CD14-positive monocyte (primary cell): Measurements from ENCODE around the gene USP48. TPM values are rescaled to one million over a fixed set of nuclear protein-coding genes. Genes with fewer than 3 reads are reported as not detected.
A peak's percentile ranks its signal among the peaks of the same experiment; 100 is the strongest.

Experiments
- DNase-seq, 3 donors: peaks; one replicate each; pipeline ENCODE4 v3.0.0-alpha.2; 2011 to 2022
- H2AFZ ChIP-seq: 2 replicates; pipeline ENCODE4 v1.6.0; 2012; ENCODE audit warnings: mild to moderate bottlenecking, low read depth, low read length, inconsistent platforms; ENCODE audit not compliant: insufficient read depth, poor library complexity, severe bottlenecking
- H3K27ac ChIP-seq, 2 donors: 1 replicate in 1 of 2; 2 replicates in 1 of 2; pipeline ENCODE4 v1.5.1; 2012 to 2013; ENCODE audit warnings: low read length in 2 of 2, control low read depth in 1 of 2, inconsistent platforms in 1 of 2, low read depth in 1 of 2, mild to moderate bottlenecking in 1 of 2
- H3K27me3 ChIP-seq, 2 donors: one replicate each; pipeline versions ENCODE4 v1.6.0 to v1.6.1; 2011 to 2013; ENCODE audit warnings: low read length in 2 of 2; ENCODE audit not compliant: control insufficient read depth in 2 of 2, insufficient read depth in 2 of 2
- H3K36me3 ChIP-seq, 2 donors: replicated peaks in 1 of 2; 1 replicate in 1 of 2; 2 replicates in 1 of 2; pipeline versions ENCODE4 v1.5.1 to v1.6.1; 2012 to 2013; ENCODE audit warnings: low read length in 2 of 2, control low read depth in 1 of 2, inconsistent platforms in 1 of 2, mild to moderate bottlenecking in 1 of 2; ENCODE audit not compliant: insufficient read depth in 2 of 2, control insufficient read depth in 1 of 2
- H3K4me1 ChIP-seq, 2 donors: 1 replicate in 1 of 2; 2 replicates in 1 of 2; pipeline versions ENCODE4 v1.5.1 to v1.6.1; 2012 to 2013; ENCODE audit warnings: low read length in 2 of 2, control low read depth in 1 of 2, inconsistent platforms in 1 of 2, mild to moderate bottlenecking in 1 of 2, moderate library complexity in 1 of 2; ENCODE audit not compliant: insufficient read depth in 2 of 2, control insufficient read depth in 1 of 2
- H3K4me2 ChIP-seq: replicated peaks from 2 replicates; pipeline ENCODE3; 2012; ENCODE audit warnings: low read length, moderate library complexity, mild to moderate bottlenecking; ENCODE audit not compliant: poor library complexity, severe bottlenecking; ENCODE audit errors: extremely low read depth
- H3K4me3 ChIP-seq, 3 experiments: fragments of 200-600 bp in 1 of 3; sonication (generic) in 1 of 3; replicated peaks in 1 of 3; 1 replicate in 2 of 3; 2 replicates in 1 of 3; pipeline ENCODE4 v1.5.1; 2011 to 2013; ENCODE audit warnings: low read length in 3 of 3, mild to moderate bottlenecking in 3 of 3, control low read depth in 2 of 3, low read depth in 2 of 3, inconsistent platforms in 1 of 3, moderate library complexity in 1 of 3
- H3K79me2 ChIP-seq: 2 replicates; pipeline ENCODE4 v1.6.0; 2012; ENCODE audit warnings: mild to moderate bottlenecking, control low read depth, inconsistent platforms, low read length, moderate library complexity; ENCODE audit not compliant: insufficient read depth
- H3K9ac ChIP-seq: 2 replicates; pipeline ENCODE4 v1.6.0; 2017; ENCODE audit warnings: low read length, mild to moderate bottlenecking; ENCODE audit not compliant: insufficient read depth, poor library complexity, severe bottlenecking
- H3K9me3 ChIP-seq, 2 donors: replicated peaks in 1 of 2; 1 replicate in 1 of 2; 2 replicates in 1 of 2; pipeline versions ENCODE4 v1.5.1 to v1.6.1; 2012 to 2013; ENCODE audit warnings: low read length in 2 of 2, control low read depth in 1 of 2; ENCODE audit not compliant: control insufficient read depth in 1 of 2, insufficient read depth in 1 of 2
- H4K20me1 ChIP-seq: 2 replicates; pipeline ENCODE4 v1.6.0; 2012; ENCODE audit warnings: mild to moderate bottlenecking, low read length, control low read depth, moderate library complexity; ENCODE audit not compliant: insufficient read depth
- H3K27ac Mint-ChIP-seq, 7 donors: one replicate each; pipeline ENCODE4 v1.8.0; 2020; ENCODE audit warnings: mild to moderate bottlenecking in 7 of 7, mixed read lengths in 7 of 7, moderate library complexity in 6 of 7, inconsistent platforms in 2 of 7
- H3K27me3 Mint-ChIP-seq, 3 donors: one replicate each; pipeline ENCODE4 v1.8.0; 2021 to 2022; ENCODE audit warnings: low read depth in 3 of 3, mild to moderate bottlenecking in 3 of 3, mixed read lengths in 3 of 3, moderate library complexity in 3 of 3, inconsistent platforms in 1 of 3
- H3K36me3 Mint-ChIP-seq, 2 donors: one replicate each; pipeline ENCODE4 v1.8.0; 2020; ENCODE audit warnings: mixed read lengths in 2 of 2, inconsistent platforms in 1 of 2, mild to moderate bottlenecking in 1 of 2
- H3K4me1 Mint-ChIP-seq: one replicate; pipeline ENCODE4 v1.8.0; 2020; ENCODE audit warnings: mild to moderate bottlenecking, mixed read lengths
- H3K4me3 Mint-ChIP-seq, 2 donors: one replicate each; pipeline ENCODE4 v1.8.0; 2020; ENCODE audit warnings: mild to moderate bottlenecking in 2 of 2, mixed read lengths in 2 of 2, moderate library complexity in 1 of 2
- H3K9me3 Mint-ChIP-seq, 7 donors: one replicate each; pipeline ENCODE4 v1.8.0; 2020 to 2022; ENCODE audit warnings: mixed read lengths in 7 of 7, mild to moderate bottlenecking in 6 of 7, moderate library complexity in 6 of 7, inconsistent platforms in 2 of 7
- CTCF ChIP-seq: fragments of 200-600 bp; IDR thresholded peaks from one replicate; pipeline ENCODE4 v1.8.0; 2022; ENCODE audit warnings: antibody characterized with exemption, mild to moderate bottlenecking
- WGBS: methylation state at CpG from one replicate; pipeline ENCODE4 v1.1.5; 2013; ENCODE audit warnings: missing lambda C conversion rate; ENCODE audit not compliant: insufficient coverage; 5-methylcytosine and 5-hydroxymethylcytosine counted together
- intact Hi-C, 2 donors: fragments of 100-400 bp; cut with micrococcal nuclease; formaldehyde crosslinking; loops; one replicate each; pipeline versions ENCODE4 v1.15.0 to v1.15.1; 2023
- polyA plus RNA-seq, 3 donors: library from polyadenylated mRNA; depleted of rRNA in 1 of 3; unstranded in 2 of 3; stranded (reverse) in 1 of 3; fragments of 300-500 nt in 2 of 3; fragments of >200 nt in 1 of 3; fragmentation: Illumina TruSeq in 2 of 3; gene quantifications; 1 replicate in 2 of 3; 2 replicates in 1 of 3; pipeline ENCODE4 v1.2.3, GENCODE V29; 2012 to 2021

Gene USP48
- polyA plus RNA-seq, 3 donors = 26.5 to 40.2 (median 34.3) TPM

- Histone ChIP-seq H3K9ac (no peak overlapping the region), H4K20me1 (peaks cover 19% of the 10 kb centered on the region), H3K36me3 (peaks cover 80 to 93% of the 10 kb centered on the region in 2 donors), H2AFZ (no peak overlapping the region), H3K79me2 (peaks cover 57% of the 10 kb centered on the region), H3K27ac (no peak overlapping the region), H3K27me3 (no peaks in the 10 kb centered on the region), H3K4me3 (no peak overlapping the region), H3K4me2 (no peak overlapping the region), H3K4me1 (peaks cover 3 to 13% of the 10 kb centered on the region in 2 donors), H3K9me3 (no peaks in the 10 kb centered on the region)
- WGBS = 80% methylated on average over 1 of the region's 4 CpGs
- Mint-ChIP-seq H3K4me1 (peaks cover 20% of the 10 kb centered on the region), H3K27ac (no peak overlapping the region), H3K27me3 (no peaks in the 10 kb centered on the region), H3K9me3 (no peaks in the 10 kb centered on the region), H3K4me3 (no peak overlapping the region), H3K36me3 (peaks cover 69 to 85% of the 10 kb centered on the region in 2 donors)
- DNase-seq = no peak
- intact Hi-C loops = no loop called here
- TF ChIP-seq CTCF = no peak
Measured at GRCh38 chr1:21724098-21724497, 58.9 kb downstream of the USP48 start.

GRCh38 chr1:21721295-21721985 is 61.5 kb downstream of the USP48 start:
- Histone ChIP-seq H3K4me3 (no peak overlapping the region), H3K79me2 (peaks cover 55% of the 10 kb centered on the region), H3K27me3 (no peaks in the 10 kb centered on the region), H3K4me2 (no peak overlapping the region), H4K20me1 (peaks cover 19% of the 10 kb centered on the region), H3K9ac (no peak overlapping the region), H3K27ac (peak overlapping the region in 1 of 2 donors; percentile 65), H2AFZ (no peak overlapping the region), H3K9me3 (no peaks in the 10 kb centered on the region), H3K36me3 (peaks cover 76 to 93% of the 10 kb centered on the region in 2 donors), H3K4me1 (peaks cover 3 to 13% of the 10 kb centered on the region in 2 donors)
- H3K4me3 Mint-ChIP-seq = no peak overlapping the region
- no peak for TF ChIP-seq CTCF
- H3K27ac Mint-ChIP-seq = peak overlapping the region; percentile 1 to 82 (median 61)
- 0% methylated on average over 1 of the region's 7 CpGs for WGBS
- peaks cover 20% of the 10 kb centered on the region for H3K4me1 Mint-ChIP-seq
- H3K36me3 Mint-ChIP-seq = peaks cover 73 to 93% of the 10 kb centered on the region in 2 donors
- no peaks in the 10 kb centered on the region for H3K27me3 Mint-ChIP-seq
- peak in 2 of 3 donors; percentile 12 to 21 for DNase-seq
- no peaks in the 10 kb centered on the region for H3K9me3 Mint-ChIP-seq
- intact Hi-C loops = no loop called here
